ENCODE measurements around the gene TEKT3.

The TEKT3 gene

DNA sequence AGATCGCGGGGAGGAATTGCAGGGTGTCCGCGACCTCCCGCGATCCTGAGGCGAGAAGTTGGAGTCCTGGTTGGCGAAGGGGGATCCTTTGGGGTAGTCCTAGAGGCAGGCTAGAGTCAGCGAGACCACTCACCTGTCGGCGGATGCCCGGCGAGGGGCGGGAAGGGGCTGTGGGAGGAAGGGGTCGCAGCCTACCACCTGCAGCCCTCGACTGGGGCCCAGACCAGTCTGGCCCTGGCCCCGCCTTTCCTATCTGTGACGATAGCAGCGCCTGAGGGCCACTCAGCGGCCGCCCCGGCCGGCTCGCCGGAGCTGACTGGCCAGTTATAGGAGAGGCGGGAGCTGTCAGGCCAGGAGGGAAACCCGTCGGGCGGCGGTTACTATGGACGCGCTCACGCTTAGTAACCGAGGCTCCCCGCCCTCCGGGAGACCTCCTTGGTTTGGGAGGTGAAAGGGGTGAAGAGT lies at the start of gene TEKT3:
TEKT3 (minus strand) TSS at position 213 of the 465 bp plus-strand sequence. CDS start 10,012 bp downstream, outside the sequence.
- no peaks in the 10 kb centered on the region for H3K9me3 ChIP-seq (ENCODE audit: control insufficient read depth, insufficient read depth, low read length)
- H3K36me3 ChIP-seq (ENCODE audit: insufficient read depth, low read length), result no peaks in the 10 kb centered on the region
- H3K9ac ChIP-seq (ENCODE audit: low read depth, low read length), result peak within 1 kb of the TSS; percentile 73; the same call in 1 of the 2 replicates
- H3K4me1 ChIP-seq (ENCODE audit: insufficient read depth, low read length), result no peaks in the 10 kb centered on the region

DNA sequence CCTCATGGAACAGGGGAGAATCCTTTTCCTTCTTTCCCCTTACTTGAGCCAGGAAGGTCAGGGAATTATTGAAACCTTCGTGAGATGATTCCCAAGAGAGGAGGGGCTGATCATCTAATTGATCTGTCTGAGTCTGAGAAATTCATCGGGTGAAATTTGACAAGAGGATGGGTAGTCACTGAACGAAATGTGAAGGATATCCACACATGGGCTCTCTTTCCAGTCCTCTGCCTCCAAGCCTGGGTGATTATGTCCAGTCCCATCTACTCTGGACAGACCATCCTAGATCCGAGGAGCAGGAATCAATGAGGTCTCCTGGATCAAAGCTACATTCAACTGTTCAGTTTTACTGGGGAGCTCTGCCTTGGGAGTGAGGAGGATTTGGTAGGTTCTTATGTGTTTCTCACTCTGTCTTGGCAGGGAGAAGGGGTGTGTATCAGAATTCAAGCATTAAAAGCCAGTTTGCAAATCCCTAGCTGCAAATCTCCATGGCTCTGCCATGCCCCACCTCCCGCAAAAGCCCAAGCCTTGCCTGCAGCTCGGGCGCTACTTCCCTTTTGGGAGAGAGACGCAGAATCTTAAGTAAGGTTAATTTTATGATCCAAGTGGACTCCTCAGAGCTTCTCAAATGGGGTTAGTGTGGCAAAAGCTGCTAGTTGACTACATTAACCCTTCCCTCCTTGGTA lies 47.1 kb upstream of the TEKT3 start:
- Histone ChIP-seq H3K4me1 (ENCODE audit: insufficient read depth, low read length) (peaks cover 8% of the 10 kb centered on the region), H3K9me3 (ENCODE audit: control insufficient read depth, insufficient read depth, low read length) (no peaks in the 10 kb centered on the region), H3K36me3 (ENCODE audit: insufficient read depth, low read length) (no peaks in the 10 kb centered on the region), H3K9ac (ENCODE audit: low read depth, low read length) (no peak overlapping the region)

DNA sequence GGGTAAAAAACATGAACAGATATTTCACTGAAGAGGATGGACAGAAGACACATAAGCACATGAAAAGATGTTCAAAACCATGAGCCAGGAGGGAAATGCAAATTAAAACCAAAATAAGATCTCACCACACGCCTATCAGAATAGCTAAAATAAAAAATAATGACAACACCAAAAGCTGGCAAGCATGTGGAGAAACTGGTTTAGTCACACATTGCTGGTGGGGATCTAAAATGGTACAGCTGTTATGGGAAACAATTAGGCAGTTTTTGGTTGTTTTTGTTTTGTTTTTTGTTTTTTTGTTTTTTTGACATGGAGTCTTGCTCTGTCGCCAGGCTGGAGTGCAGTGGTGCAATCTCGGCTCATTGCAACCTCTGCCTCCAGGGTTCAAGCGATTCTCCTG lies 44.7 kb upstream of the TEKT3 start:
- no peaks in the 10 kb centered on the region for H3K9me3 ChIP-seq (ENCODE audit: control insufficient read depth, insufficient read depth, low read length)
- H3K36me3 ChIP-seq (ENCODE audit: insufficient read depth, low read length), result no peaks in the 10 kb centered on the region
- peaks cover 8% of the 10 kb centered on the region for H3K4me1 ChIP-seq (ENCODE audit: insufficient read depth, low read length)
- H3K9ac ChIP-seq (ENCODE audit: low read depth, low read length), result no peak overlapping the region

DNA sequence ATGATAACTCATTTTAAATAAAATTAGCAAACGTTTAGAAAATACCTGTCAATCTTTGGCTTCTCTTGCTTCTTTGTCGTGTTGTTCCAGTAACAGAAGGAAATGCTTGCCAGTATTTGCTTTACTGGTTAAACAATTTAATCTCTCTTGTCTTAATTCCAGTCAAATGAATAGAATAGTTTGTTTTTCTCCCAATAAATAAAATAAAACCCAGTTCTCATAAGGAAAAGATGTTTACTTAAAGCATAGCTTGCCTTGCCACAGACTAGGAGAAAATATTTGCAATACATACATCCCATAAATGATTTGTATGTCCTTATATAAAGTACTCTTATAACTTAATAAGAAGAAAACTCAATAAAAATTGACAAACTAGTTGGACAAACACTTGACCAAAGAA lies 43.9 kb upstream of the TEKT3 start:
- Histone ChIP-seq H3K4me1 (ENCODE audit: insufficient read depth, low read length) (peaks cover 8% of the 10 kb centered on the region), H3K36me3 (ENCODE audit: insufficient read depth, low read length) (no peaks in the 10 kb centered on the region), H3K9ac (ENCODE audit: low read depth, low read length) (no peak overlapping the region), H3K9me3 (ENCODE audit: control insufficient read depth, insufficient read depth, low read length) (no peaks in the 10 kb centered on the region)

DNA sequence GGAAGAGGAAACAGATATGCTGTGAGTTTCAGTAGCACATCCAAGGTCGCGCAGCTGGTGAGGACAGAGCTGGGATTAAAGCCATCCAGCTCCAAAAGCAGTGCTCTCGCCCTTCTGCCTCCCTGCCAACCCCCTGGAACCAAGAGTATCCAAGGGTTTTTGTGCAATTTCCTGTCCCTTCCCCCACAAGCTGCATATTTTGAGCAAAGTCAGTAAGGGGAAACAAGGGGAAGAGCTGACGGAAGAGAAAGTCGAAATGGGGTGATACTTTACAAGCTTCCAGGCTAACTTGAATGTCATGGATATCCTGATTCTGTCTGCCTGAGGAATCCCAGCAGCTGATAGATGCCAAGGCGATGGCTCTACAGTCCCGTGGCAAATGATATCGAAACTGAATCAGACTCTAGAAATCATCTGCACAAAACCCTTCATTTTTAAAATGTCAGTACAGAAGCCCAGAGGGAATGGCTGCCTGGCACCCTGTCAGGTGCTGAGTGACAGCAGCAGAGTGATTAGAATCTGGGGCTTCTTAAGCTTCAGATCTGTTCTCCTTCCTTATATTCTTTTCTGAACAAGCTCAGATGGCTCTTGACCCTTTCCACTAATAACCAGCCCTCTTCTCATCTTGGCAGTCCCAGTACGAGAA lies 42.9 kb upstream of the TEKT3 start:
- Histone ChIP-seq H3K9ac (ENCODE audit: low read depth, low read length) (no peak overlapping the region), H3K4me1 (ENCODE audit: insufficient read depth, low read length) (peaks cover 8% of the 10 kb centered on the region), H3K36me3 (ENCODE audit: insufficient read depth, low read length) (no peaks in the 10 kb centered on the region)

DNA sequence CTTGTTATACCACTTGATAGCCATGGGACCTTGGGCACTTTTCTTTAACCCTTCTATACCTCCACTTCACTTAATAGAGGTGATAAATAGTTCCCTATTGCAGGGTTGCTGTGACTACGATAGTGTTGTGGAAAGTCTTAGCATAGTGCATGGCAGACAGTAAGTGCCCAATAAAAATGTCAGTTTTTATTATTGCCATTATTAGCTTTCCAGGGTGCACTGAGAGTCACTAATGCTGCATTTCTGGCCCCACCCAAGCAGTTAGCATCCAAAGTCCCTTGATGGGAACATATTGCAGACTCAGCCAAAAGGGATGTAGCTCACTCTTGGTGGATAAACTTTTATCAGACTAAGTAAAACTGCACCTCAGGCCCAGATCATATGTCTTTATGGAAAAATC lies 41.5 kb upstream of the TEKT3 start:
- H3K9ac ChIP-seq (ENCODE audit: low read depth, low read length), result no peak overlapping the region
- peaks cover 8% of the 10 kb centered on the region for H3K4me1 ChIP-seq (ENCODE audit: insufficient read depth, low read length)
- H3K36me3 ChIP-seq (ENCODE audit: insufficient read depth, low read length), result no peaks in the 10 kb centered on the region
- no peaks in the 10 kb centered on the region for H3K9me3 ChIP-seq (ENCODE audit: control insufficient read depth, insufficient read depth, low read length)

More for the DNA sequence above, 42.9 kb upstream of the TEKT3 start:
- H3K9me3 ChIP-seq (ENCODE audit: control insufficient read depth, insufficient read depth, low read length), result no peaks in the 10 kb centered on the region

DNA sequence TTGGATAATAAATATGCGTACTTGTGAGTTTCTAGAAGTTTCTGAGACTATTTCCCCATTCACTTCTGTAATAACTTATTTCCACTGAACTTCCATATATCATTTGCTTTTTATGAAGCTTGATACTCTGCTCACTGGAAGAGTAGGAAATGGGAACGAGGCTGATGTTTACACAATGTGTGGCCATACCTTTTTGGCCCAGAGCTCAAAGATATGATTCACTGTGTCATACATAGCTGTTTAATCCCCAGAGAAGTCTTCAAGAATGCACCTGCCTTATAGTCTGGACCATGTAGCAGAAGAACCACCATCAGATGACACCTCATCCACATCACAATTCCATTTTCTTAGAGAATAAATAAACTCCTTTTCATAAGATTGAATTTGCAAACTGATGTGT lies 40.3 kb upstream of the TEKT3 start:
- Histone ChIP-seq H3K36me3 (ENCODE audit: insufficient read depth, low read length) (no peaks in the 10 kb centered on the region), H3K9me3 (ENCODE audit: control insufficient read depth, insufficient read depth, low read length) (no peaks in the 10 kb centered on the region), H3K9ac (ENCODE audit: low read depth, low read length) (no peak overlapping the region), H3K4me1 (ENCODE audit: insufficient read depth, low read length) (peaks cover 8% of the 10 kb centered on the region)

DNA sequence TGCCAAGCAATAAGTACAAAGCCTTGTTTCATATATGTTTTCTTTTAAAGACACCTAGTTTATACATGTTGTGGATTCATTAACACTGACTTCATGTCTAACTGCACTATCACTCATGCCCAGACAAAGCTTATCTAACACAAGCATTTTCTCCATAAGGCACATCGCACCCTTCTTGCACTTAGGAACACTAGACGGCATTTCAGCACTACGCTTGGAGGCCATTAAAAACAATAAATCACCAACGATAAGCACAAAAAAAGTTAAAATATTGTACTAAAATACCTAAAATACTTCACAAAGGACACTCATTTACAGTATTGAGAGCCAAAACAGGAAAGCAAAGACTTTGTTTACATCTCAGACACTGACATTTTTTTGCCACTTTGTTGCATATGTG lies 39.0 kb upstream of the TEKT3 start:
- peaks cover 8% of the 10 kb centered on the region for H3K4me1 ChIP-seq (ENCODE audit: insufficient read depth, low read length)
- H3K9me3 ChIP-seq (ENCODE audit: control insufficient read depth, insufficient read depth, low read length), result no peaks in the 10 kb centered on the region
- H3K9ac ChIP-seq (ENCODE audit: low read depth, low read length), result no peak overlapping the region
- H3K36me3 ChIP-seq (ENCODE audit: insufficient read depth, low read length), result no peaks in the 10 kb centered on the region

DNA sequence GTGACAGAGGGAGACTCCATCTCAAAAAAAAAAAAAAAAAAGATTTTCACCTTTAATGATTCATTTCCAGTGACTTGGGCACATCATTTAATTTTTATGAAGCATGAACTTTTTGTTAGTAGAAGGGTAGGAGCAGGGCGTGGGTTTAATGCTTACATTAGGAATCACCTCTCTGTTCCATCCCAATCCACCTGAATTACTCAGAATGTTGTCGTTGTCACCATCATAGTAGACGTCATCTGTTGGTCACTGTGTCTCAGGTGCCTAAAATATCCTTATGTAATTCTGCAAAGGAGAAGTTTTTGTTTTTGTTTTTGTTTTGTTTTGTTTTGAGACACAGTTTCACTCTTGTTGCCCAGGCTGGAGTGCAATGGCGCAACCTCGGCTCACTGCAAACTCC lies 38.3 kb upstream of the TEKT3 start:
- no peaks in the 10 kb centered on the region for H3K9me3 ChIP-seq (ENCODE audit: control insufficient read depth, insufficient read depth, low read length)
- no peaks in the 10 kb centered on the region for H3K36me3 ChIP-seq (ENCODE audit: insufficient read depth, low read length)
- H3K9ac ChIP-seq (ENCODE audit: low read depth, low read length), result no peak overlapping the region
- H3K4me1 ChIP-seq (ENCODE audit: insufficient read depth, low read length), result peaks cover 8% of the 10 kb centered on the region

DNA sequence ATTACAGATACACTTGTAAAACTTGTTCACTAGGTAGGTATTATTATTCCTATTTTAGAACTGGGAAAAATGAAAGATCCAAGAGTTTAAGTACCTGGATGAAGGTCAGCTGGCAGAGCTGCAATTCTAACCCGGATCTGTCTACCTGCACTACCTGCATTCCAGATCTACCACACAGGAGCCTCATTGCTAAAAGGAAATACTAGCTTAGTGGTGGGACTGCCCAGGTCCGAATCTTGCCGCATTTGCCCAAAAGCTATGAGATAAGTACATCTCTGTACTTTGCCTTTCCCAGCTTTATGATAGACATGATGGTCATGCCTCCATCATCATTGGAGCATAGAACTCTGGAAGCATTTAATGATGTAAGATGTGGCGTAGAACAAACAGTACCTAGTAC lies 36.8 kb upstream of the TEKT3 start:
- Histone ChIP-seq H3K4me1 (ENCODE audit: insufficient read depth, low read length) (no peaks in the 10 kb centered on the region), H3K9me3 (ENCODE audit: control insufficient read depth, insufficient read depth, low read length) (no peaks in the 10 kb centered on the region), H3K9ac (ENCODE audit: low read depth, low read length) (no peak overlapping the region), H3K36me3 (ENCODE audit: insufficient read depth, low read length) (no peaks in the 10 kb centered on the region)

DNA sequence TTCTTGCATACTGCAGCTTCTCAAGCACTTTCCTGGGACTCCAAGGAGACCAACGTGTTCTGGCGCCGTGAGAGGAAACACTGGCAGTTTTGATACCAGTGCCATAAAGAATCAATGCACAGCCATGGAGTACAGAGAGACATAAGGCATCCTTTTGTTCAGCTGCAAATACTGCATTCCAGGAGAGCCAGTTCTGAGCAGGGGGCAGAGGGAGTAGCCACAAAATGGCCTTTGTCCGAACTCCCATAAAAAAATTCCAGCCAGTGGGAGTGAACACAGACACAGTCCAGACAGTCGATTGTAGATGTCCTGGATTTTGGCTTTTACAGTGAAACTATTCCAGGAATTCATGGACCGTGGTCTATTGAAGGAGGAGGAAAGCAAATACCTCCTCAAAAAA lies 36.2 kb upstream of the TEKT3 start:
- Histone ChIP-seq H3K9me3 (ENCODE audit: control insufficient read depth, insufficient read depth, low read length) (no peaks in the 10 kb centered on the region), H3K36me3 (ENCODE audit: insufficient read depth, low read length) (no peaks in the 10 kb centered on the region), H3K9ac (ENCODE audit: low read depth, low read length) (no peak overlapping the region), H3K4me1 (ENCODE audit: insufficient read depth, low read length) (no peaks in the 10 kb centered on the region)

DNA sequence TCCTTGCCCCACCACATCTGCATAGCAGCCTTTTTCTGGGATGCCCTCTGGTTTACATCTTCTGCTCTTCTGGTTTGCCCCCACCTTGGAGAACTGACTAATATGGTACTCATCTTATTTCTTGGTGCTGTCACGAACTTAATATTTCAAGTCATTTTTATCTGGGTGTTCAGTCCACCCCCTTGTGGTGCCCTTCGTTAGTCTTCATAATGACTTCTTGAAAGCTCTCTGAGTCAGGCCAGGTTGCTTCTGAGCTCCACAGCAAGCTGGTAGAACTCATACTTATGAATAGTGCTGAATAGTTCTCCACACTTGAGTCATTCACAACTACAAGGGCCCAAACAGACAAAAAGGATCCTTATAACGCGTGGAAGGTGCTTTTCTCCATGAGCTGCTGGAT lies 35.8 kb upstream of the TEKT3 start:
- Histone ChIP-seq H3K9ac (ENCODE audit: low read depth, low read length) (no peak overlapping the region), H3K9me3 (ENCODE audit: control insufficient read depth, insufficient read depth, low read length) (no peaks in the 10 kb centered on the region), H3K4me1 (ENCODE audit: insufficient read depth, low read length) (no peaks in the 10 kb centered on the region), H3K36me3 (ENCODE audit: insufficient read depth, low read length) (no peaks in the 10 kb centered on the region)

DNA sequence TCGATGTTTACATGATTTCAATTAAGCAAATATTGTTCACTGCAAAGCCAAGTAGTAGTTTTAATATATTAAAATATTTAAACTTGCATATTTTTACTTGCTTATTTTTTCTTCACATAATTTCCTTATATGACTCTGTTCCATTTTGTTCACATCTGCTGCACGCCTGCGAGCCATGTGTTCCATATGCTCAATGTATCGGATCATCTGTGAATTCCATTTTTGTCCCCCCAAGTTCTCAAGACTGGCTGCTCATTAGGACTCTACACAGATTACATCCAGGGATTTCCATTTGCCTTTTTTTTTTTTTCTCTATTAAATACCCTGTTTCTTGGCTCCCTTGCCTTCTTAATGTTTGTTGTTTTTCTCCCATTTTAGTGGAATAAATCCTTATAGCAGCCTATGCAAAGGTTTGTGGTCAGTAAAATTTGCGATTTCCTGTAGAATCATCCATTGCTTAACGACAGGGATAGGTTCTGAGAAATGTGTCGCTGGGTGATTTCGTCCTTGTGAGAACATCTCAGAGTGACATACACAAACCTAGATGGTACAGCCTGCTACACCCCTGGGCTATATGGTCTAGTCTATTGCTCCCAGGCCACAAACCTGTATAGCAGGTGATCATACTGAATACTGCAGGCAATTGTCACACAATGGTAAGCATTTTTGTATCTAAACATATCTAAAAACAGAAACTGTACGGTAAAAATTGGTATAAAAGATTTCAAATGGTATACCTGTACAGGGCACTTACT lies 30.2 kb upstream of the TEKT3 start:
- no peaks in the 10 kb centered on the region for H3K36me3 ChIP-seq (ENCODE audit: insufficient read depth, low read length)
- peaks cover 3% of the 10 kb centered on the region; the same call in 1 of the 2 replicates for H3K4me1 ChIP-seq (ENCODE audit: insufficient read depth, low read length)
- no peak overlapping the region for H3K9ac ChIP-seq (ENCODE audit: low read depth, low read length)
- no peaks in the 10 kb centered on the region for H3K9me3 ChIP-seq (ENCODE audit: control insufficient read depth, insufficient read depth, low read length)

DNA sequence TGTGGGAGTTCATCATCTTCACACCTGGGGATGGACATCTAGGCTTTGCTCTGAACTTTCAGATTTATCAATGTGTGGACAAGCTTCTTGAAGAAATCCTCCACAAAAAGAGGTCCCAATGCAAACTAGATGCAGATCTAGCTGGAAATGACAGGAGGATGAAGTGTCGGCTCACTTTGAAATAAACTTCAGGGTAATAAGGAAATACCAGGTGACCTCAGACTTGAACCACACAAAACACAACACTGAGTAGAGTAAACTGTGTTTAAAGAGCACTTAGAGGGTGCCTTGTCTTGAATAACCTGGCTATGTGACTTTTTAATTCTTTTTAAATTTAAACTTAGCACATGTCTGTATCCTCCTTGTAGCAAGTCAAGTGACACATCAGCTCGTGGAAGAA lies 27.2 kb upstream of the TEKT3 start:
- no peaks in the 10 kb centered on the region for H3K9me3 ChIP-seq (ENCODE audit: control insufficient read depth, insufficient read depth, low read length)
- no peak overlapping the region for H3K9ac ChIP-seq (ENCODE audit: low read depth, low read length)
- H3K36me3 ChIP-seq (ENCODE audit: insufficient read depth, low read length), result no peaks in the 10 kb centered on the region
- peaks cover 3% of the 10 kb centered on the region; the same call in 1 of the 2 replicates for H3K4me1 ChIP-seq (ENCODE audit: insufficient read depth, low read length)

DNA sequence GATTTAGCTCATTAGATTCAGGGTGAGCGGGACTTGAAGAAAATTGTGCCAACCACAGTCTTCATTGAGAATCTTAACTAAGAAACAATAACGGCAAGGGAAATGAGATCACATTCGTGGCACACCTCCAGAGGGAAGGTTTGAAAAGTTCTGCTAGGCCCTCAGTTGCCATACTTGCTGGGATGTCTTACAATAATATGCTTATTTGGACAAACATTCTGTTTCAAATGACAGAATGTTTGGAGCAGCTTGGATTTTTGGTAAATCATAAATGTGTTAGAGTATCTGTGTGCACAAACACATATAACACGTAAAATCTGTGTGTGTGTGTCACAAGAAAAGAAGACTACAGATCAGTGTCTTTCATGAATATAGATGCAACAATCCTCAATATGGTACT lies 24.6 kb upstream of the TEKT3 start:
- Histone ChIP-seq H3K9me3 (ENCODE audit: control insufficient read depth, insufficient read depth, low read length) (no peaks in the 10 kb centered on the region), H3K4me1 (ENCODE audit: insufficient read depth, low read length) (peaks cover 3% of the 10 kb centered on the region; the same call in 1 of the 2 replicates), H3K9ac (ENCODE audit: low read depth, low read length) (no peak overlapping the region), H3K36me3 (ENCODE audit: insufficient read depth, low read length) (no peaks in the 10 kb centered on the region)

Data from ES-I3 (cell line).